ENCODE results near the gene SMU1.

The SMU1 gene

GRCh38 chr9:32992595-32993238 is 83.8 kb downstream of the SMU1 start:
- Histone ChIP-seq H3K4me2 (ENCODE audit: low read depth, low read length, poor library complexity, severe bottlenecking) (no peak overlapping the region), H3K9me2 (replicated peaks; ENCODE audit: insufficient read depth, low read length) (no peaks in the 10 kb centered on the region), H3K27ac (ENCODE audit: low read depth, low read length) (no peak overlapping the region), H3K36me3 (ENCODE audit: low read length) (peaks cover 15% of the 10 kb centered on the region; the same call in 1 of the 2 replicates), H3K79me2 (ENCODE audit: insufficient read depth, low read length) (peaks cover 55% of the 10 kb centered on the region), H4K20me1 (ENCODE audit: low read depth, low read length) (no peaks in the 10 kb centered on the region; the same call in 1 of the 2 replicates), H3F3A (ENCODE audit: insufficient read depth) (no peaks in the 10 kb centered on the region), H3K9me3 (ENCODE audit: insufficient read depth, low read length) (no peaks in the 10 kb centered on the region), H3K27me3 (ENCODE audit: low read length) (no peaks in the 10 kb centered on the region), H3K9ac (ENCODE audit: low read length) (no peak overlapping the region), H3K4me3 (ENCODE audit: insufficient read depth, low read length, poor library complexity, severe bottlenecking) (no peak overlapping the region), H2AFZ (ENCODE audit: low read depth, low read length, severe bottlenecking) (no peak overlapping the region)
- no peak for TF ChIP-seq EZH2phosphoT487 (conservative IDR thresholded peaks at IDR 0.05; ENCODE audit: low read length)
- TF ChIP-seq, protein P1, sequence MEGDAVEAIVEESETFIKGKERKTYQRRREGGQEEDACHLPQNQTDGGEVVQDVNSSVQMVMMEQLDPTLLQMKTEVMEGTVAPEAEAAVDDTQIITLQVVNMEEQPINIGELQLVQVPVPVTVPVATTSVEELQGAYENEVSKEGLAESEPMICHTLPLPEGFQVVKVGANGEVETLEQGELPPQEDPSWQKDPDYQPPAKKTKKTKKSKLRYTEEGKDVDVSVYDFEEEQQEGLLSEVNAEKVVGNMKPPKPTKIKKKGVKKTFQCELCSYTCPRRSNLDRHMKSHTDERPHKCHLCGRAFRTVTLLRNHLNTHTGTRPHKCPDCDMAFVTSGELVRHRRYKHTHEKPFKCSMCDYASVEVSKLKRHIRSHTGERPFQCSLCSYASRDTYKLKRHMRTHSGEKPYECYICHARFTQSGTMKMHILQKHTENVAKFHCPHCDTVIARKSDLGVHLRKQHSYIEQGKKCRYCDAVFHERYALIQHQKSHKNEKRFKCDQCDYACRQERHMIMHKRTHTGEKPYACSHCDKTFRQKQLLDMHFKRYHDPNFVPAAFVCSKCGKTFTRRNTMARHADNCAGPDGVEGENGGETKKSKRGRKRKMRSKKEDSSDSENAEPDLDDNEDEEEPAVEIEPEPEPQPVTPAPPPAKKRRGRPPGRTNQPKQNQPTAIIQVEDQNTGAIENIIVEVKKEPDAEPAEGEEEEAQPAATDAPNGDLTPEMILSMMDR (IDR thresholded peaks at IDR 0.05; ENCODE audit: insufficient read depth, low read length, poor library complexity, severe bottlenecking): no peak

- no peaks in the 10 kb centered on the region for H3K27me3 ChIP-seq (ENCODE audit: low read length)
- H3K9me2 ChIP-seq (replicated peaks; ENCODE audit: insufficient read depth, low read length): no peaks in the 10 kb centered on the region
- no peaks in the 10 kb centered on the region; the same call in 1 of the 2 replicates for H4K20me1 ChIP-seq (ENCODE audit: low read depth, low read length)
- peaks cover 12% of the 10 kb centered on the region; the same call in 1 of the 2 replicates for H3K36me3 ChIP-seq (ENCODE audit: low read length)
- H3K27ac ChIP-seq (ENCODE audit: low read depth, low read length): no peak overlapping the region
- no peak overlapping the region for H3K4me2 ChIP-seq (ENCODE audit: low read depth, low read length, poor library complexity, severe bottlenecking)
- H3K4me3 ChIP-seq (ENCODE audit: insufficient read depth, low read length, poor library complexity, severe bottlenecking): no peak overlapping the region
- TF ChIP-seq, protein P1 (IDR thresholded peaks at IDR 0.05; ENCODE audit: insufficient read depth, low read length, poor library complexity, severe bottlenecking): no peak
- no peak for TF ChIP-seq EZH2phosphoT487 (conservative IDR thresholded peaks at IDR 0.05; ENCODE audit: low read length)
- H3F3A ChIP-seq (ENCODE audit: insufficient read depth): no peaks in the 10 kb centered on the region
- no peak overlapping the region for H2AFZ ChIP-seq (ENCODE audit: low read depth, low read length, severe bottlenecking)
- no peaks in the 10 kb centered on the region for H3K9me3 ChIP-seq (ENCODE audit: insufficient read depth, low read length)
- no peak overlapping the region for H3K9ac ChIP-seq (ENCODE audit: low read length)
- H3K79me2 ChIP-seq (ENCODE audit: insufficient read depth, low read length): peaks cover 48% of the 10 kb centered on the region
Measured at GRCh38 chr9:32991897-32992594, 84.4 kb downstream of the SMU1 start.

Data from SU-DHL-6 (cell line).